HG02973 (cell line): ENCODE measurements around the gene DET1.
"Not testable (repeated sequence)": the region's sequence is repeated elsewhere in the genome, so short reads cannot be mapped to it uniquely, and the experiment has no call there.

Source experiments
- ATAC-seq: cut with Tn5 transposase; IDR thresholded peaks from one replicate; pipeline ENCODE4 v1.9.1; 2021; ENCODE audit warnings: moderate library complexity; ENCODE audit not compliant: unreplicated experiment

Gene DET1

DNA sequence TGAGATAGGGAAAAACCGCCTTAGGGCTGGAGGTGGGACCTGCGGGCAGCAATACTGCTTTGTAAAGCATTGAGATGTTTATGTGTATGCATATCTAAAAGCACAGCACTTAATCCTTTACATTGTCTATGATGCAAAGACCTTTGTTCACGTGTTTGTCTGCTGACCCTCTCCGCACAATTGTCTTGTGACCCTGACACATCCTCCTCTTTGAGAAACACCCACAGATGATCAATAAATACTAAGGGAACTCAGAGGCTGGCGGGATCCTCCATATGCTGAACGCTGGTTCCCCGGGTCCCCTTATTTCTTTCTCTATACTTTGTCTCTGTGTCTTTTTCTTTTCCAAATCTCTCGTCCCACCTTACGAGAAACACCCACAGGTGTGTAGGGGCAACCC, 5.4 kb downstream of the DET1 start:
- ATAC-seq = not testable (repeated sequence)

DNA sequence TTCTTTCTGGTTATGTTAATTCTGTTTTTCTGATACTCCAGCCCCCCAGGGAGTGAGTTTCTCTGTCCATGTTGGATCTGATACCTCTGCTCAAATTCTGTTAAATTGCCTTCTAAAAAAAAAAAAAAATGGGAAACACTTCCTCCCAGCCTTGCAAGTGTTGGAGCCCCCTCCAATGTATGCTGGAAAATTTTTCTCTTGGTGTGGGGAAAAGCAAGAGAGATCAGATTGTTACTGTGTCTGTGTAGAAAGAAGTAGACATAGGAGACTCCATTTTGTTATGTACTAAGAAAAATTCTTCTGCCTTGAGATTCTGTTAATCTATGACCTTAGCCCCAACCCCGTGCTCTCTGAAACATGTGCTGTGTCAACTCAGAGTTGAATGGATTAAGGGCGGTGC, 6.1 kb downstream of the DET1 start:
- not testable (repeated sequence) for ATAC-seq

- no peak for ATAC-seq
Measured at GRCh38 chr15:88539441-88539840, 7.0 kb downstream of the DET1 start.

DNA sequence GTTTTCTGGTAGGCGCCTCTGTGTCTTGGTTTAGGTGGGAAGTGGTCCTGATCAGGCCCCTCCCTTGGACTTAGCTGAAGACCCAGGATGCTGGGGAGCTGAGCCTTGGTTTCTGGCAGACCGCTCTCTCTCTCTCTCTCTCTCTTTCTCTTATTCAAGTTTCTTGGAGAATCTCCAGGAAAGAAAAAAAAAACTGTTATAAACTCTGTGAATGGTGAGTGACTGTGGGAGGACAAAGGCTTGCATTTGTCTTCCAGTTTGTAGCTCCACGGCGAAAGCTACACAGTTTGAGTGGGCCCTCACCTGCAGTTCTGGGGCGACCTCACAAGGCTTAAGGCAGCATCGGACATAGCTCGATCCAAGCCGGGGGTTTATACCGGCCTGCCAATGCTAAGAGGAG, 7.5 kb downstream of the DET1 start:
- ATAC-seq = no peak

DNA sequence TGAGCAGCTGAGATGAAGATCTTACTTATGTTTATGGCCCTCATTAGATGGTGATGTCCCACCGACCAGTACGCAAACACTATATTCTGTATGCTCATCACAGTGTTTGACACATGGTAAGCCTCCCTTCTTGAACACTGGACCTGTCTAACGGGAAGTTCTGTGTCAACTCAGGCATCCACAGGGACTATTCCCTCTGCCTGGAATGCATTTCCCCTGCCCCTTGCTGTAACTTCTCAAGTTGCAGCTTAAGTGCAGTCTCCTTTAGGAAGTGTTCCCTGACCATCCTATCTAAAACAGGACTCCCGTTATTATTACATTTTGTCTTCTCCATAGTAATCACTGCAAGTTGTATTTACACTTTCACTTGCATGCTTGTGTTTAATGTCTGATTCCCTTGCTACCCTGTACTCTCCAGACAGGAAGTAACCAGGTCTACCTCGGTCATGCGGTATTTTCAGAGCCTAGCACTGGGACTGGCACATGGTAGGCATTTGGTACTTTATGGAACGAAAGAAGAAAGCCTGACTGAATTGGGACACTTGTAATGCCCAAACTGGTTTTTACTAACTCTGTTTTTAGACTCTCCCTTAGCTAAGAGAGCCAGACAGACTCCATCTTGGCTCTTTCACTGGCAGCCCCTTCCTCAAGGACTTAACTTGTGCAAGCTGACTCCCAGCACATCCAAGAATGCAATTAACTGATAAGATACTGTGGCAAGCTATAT, 8.7 kb downstream of the DET1 start:
- ATAC-seq = no peak

DNA sequence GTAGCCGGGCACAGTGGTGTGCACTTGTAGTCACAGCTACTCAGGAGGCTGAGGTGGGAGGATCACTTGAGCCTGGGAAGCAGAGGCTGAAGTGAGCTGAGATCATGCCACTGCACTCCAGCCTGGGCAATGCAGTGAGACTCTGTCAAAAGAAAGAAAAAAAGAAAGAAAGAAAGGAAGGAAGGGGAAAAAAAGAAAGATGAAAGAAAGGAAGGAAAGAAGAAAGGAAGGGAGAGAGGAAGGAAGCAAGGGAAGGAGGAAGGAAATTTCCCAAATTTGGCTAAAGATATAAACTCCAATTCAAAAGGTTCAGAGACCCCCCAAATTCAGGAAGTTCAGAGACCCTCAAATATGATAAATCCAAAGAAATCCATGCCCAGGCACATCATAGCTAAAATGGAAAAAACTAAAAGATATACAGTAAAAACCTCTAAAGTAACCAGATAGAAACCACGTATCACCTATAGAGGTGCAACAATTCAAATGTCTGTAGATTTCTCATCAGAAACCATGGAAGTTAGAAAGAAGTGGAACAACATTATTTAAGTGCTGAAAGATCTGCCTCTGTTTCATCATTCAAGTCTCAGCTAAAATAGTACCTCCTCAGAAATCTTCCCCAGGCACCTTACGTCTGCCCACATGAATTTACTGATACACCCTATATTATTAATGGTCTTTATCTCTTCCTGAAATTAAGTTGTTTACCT, 10.7 kb downstream of the DET1 start:
- ATAC-seq = no peak

- no peak for ATAC-seq
Measured at GRCh38 chr15:88535100-88535499, 11.4 kb downstream of the DET1 start.

DNA sequence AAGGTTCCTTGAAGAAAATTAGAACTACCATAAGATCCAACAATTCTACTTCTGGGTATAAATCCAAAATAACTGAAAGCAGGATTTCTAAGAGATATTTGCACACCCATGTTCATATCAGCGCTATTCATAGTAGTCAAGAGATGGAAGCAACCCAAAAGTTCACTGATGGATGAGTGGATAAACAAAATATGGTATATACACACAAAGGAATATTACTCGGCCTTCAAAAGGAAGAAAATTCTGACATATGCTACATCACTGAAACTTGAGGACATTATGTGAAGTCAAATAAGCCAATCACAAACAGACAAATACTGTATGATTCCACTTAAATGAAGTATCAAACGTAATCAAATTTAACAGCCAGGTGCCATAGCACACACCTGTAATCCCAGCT, 13.1 kb downstream of the DET1 start:
- no peak for ATAC-seq

DNA sequence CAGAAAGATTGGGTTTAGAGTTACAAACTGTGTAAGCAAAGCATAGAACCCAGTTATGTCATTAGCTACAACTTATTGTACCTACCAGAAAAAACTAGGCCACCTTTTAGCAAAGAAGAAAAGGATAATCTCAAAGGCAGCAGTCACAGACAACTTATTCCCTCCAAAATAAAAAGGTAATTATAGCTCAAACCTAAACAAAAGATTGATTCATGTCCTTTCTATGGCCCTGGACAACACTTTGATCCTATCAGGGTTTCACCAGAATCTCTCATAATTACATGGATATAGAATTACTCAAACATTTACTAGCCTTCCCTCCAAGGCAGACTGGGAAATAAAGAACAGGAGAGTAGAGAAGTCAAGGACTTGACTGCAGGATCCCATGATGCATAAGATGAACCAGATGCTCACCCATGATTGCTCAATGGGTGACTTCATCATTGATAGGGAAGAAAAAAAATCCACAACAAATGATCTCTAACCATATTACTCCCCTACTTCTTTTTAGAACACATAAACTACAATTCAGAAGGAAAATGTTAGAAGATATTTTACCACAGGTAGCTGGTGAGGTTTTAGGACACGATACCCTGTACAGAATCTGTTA, 17.4 kb downstream of the DET1 start:
- ATAC-seq = no peak

DNA sequence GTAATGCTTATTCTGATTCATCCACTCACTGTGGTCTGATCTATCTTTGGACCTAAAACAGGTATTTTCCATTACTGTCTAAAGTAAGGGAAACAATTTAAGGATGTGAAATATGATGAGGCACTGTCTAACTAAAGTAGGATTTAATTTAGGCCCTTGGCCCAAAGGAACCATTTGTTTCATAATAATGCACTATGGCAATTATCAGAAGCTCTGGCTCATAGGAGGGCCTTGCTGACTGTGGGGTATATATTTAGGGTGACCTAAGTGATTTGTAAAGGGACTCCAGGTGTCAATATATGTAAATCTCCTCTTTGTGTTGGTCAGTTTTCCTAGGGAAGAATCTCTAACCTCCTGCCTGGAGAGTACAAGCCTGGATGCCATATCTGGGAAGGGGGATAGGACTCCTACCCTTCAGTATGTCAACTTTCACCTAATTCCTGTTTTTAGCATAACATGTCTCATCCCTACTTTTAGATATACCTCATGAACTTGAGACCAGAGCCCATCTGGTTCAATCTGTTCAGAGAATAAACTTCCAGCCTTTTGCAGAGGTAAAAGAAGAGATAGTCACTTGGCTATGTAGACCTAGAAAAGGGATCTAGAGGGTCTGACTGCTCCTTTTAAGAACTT, 20.1 kb downstream of the DET1 start:
- no peak for ATAC-seq

DNA sequence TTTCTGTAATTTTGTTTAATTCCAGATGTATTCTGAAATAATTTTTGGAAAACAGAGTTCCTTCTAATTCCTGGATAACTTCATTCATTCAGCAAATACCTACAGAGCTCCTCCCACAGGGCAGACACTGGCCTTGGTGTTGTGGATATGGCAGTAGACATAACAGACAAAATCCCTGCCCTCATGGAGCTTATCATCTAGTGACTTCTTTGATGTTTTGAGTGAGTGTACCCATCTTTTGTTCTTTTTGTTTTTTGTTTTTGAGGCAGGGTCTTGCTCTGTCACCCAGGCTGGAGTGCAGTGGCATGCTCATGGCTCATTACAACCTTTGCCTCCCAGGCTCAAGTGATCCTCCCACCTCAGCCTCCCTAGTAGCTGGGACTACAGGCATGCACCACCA, 21.1 kb downstream of the DET1 start:
- no peak for ATAC-seq

DNA sequence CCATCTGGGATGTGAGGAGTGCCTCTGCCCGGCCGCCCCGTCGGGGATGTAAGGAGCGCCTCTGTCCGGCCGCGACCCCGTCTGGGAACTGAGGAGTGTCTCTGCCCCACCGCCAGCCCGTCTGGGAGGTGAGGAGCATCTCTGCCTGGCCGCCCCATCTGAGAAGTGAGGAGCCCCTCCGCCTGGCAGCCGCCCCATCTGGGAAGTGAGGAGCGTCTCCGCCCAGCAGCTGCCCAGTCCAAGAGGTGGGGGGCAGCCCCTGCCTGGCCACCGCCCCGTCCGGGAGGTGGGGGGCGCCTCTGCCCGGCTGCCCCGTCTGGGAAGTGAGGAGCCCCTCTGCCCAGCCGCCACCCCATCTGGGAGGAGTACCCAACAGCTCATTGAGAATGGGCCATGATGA, 22.4 kb downstream of the DET1 start:
- not testable (repeated sequence) for ATAC-seq

DNA sequence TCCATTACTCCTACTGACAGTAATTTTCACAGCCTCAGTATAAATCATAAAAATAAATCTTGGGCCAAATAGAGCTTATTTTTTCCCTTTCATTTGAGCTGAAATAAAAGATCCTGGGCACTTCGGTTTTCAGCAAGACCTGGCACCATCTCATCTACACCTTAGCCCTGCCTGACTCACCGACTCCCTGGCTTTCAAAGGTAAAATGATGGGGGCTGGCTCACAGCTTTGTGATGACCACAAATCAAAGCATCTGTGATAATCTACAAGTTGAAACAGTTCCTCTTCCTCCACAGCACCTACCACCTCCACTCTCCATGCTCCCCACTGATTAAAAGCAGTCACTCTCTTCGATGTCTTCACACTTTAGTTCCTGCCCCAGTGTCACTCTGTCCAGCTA, 27.6 kb downstream of the DET1 start:
- ATAC-seq = no peak

GRCh38 chr15:88513195-88513594, 33.3 kb downstream of the DET1 start:
- no peak for ATAC-seq

DNA sequence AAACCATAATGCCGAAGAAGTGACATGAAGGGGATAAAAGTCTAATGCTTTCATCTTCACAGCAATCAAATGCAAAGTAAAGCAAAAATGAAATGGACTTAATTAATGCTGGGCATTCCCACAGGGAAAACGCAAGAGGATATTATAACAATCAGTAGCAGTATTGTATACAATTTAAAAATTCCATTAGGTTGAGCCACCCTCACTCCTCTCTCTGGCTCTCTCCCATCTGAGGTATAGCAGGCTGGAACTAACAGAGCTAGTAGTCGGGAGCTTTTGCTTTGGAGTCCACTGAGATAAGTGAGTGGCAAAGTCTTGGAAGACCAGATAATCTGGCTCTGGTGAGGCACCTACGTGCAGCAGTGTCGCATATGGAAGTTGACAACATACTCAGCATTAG, 33.9 kb downstream of the DET1 start:
- ATAC-seq = no peak

DNA sequence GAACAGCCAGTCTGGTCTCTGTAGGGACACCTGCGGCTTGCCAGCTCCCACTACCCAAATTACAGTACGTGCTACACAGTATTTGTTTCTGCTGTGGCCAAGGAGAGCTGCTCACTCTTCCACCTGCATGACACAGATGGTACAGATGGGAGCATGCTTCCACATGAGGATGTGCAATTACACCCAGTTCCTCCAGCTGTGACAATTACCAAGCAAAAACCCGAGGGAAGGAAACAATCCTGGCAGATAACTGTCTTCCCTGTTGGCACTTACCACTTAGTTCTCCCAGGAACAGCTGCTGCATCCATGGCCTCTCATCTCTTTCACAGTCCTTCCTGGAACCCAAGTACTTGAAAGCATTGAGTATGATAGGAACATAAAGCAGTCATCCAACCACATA, 34.4 kb downstream of the DET1 start:
- ATAC-seq = no peak

DNA sequence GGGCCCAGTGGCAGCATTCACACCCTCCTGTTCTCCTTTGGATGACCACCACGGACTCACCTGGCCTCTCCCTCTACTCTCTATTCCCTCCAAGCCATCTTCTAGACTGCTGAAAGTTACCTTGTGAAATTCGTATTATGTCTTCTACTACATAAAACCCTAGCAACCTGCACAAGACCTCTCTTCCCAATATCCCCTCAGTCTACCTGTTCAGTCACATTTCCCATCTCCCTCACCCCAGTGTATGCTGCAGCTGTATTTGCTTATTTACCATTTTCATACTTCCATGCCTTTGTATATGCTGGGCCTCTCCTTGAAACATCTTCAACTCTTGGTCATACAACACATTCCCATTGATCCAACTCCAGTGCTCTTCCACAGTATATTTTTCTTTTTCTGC, 35.3 kb downstream of the DET1 start:
- ATAC-seq = no peak

- ATAC-seq = no peak
Measured at GRCh38 chr15:88509964-88510363, 36.5 kb downstream of the DET1 start.

DNA sequence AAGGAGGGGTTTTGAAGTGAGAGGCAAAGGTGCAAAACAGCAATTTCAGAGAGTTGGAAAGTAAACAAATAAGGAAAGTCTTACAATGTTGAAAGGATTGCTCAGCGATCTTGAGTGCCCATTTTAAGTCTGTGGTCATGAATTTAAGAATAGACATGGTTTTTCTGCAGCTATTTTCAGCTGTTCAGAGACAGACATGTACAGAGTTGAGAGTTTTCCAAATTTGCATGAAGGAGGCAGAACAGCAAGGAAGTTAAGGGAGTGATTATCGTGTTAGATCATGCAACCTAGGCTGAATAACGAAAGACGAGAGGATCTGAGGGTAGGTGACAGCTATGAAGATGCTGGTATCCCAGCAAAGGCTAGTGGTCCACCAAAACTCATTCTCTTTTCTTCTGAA, 37.2 kb downstream of the DET1 start:
- no peak for ATAC-seq

- ATAC-seq = no peak
Measured at GRCh38 chr15:88506628-88507027, 39.9 kb downstream of the DET1 start.

DNA sequence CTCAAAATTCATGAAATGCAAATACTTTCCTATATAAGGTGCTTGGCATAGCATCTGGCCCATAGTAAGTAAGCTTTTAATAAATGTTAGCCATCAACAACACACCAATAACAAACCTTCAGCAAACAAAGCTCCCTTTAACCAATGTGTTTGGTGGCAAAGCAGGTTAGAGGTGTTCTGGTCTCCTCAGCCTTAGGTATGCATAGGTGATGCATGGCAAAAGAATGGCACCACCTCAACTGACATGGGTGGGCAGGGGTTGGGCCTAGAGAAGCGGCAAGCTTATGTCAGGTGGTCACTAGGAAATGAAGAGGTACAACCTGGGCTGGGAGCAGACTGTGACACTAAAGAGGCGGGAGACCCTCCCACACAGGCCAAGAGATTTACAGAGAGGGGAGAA, 40.8 kb downstream of the DET1 start:
- ATAC-seq = no peak

DNA sequence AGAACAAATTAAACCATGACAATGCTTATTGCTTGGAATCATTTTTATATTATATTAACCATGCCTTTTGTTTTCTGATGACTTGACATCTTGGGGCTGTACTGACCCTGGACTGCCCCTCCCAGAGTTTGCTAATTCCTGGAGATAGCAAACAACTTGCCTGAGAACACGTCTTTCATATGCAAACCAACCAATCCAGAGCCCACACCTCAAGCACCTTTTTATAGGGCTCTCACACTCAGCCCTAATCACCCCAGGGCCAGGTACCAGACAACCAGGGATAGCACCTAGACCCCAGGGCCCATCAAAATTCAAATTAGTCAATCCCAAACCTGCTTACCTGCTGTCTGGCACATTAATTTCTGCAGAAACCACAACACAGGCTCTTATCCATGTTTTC, 42.0 kb downstream of the DET1 start:
- ATAC-seq = no peak
